HG03520 (cell line): ENCODE measurements around the gene RIN3.
"Not testable (repeated sequence)": the region's sequence is repeated elsewhere in the genome, so short reads cannot be mapped to it uniquely, and the experiment has no call there.

ENCODE experiments used
- ATAC-seq: cut with Tn5 transposase; IDR thresholded peaks from one replicate; pipeline ENCODE4 v1.9.1; 2021; ENCODE audit warnings: mild to moderate bottlenecking, moderate library complexity; ENCODE audit not compliant: unreplicated experiment

RIN3 gene

GRCh38 chr14:92659765-92660561 is 146.4 kb downstream of the RIN3 start:
- ATAC-seq = no peak

- ATAC-seq = no peak
Measured at GRCh38 chr14:92660571-92660970, 147.0 kb downstream of the RIN3 start.

- ATAC-seq = no peak
Measured at GRCh38 chr14:92663049-92663448, 149.5 kb downstream of the RIN3 start.

GRCh38 chr14:92665661-92666110 is 152.1 kb downstream of the RIN3 start:
- no peak for ATAC-seq

- ATAC-seq = no peak
Measured at GRCh38 chr14:92666251-92666650, 152.7 kb downstream of the RIN3 start.

- ATAC-seq = no peak
Measured at GRCh38 chr14:92668276-92668973, 154.8 kb downstream of the RIN3 start.

- ATAC-seq = no peak
Measured at GRCh38 chr14:92670160-92670559, 156.6 kb downstream of the RIN3 start.

GRCh38 chr14:92670643-92671366 is 157.2 kb downstream of the RIN3 start:
- ATAC-seq = no peak

GRCh38 chr14:92673601-92674150 is 160.1 kb downstream of the RIN3 start:
- ATAC-seq = no peak

GRCh38 chr14:92675421-92675820 is 161.8 kb downstream of the RIN3 start:
- ATAC-seq = no peak

GRCh38 chr14:92675976-92676375 is 162.4 kb downstream of the RIN3 start:
- ATAC-seq = no peak

- ATAC-seq = no peak
Measured at GRCh38 chr14:92676403-92677086, 163.0 kb downstream of the RIN3 start.

GRCh38 chr14:92677087-92677668 is 163.6 kb downstream of the RIN3 start:
- ATAC-seq = peak; percentile 72

- no peak for ATAC-seq
Measured at GRCh38 chr14:92677955-92678354, 164.4 kb downstream of the RIN3 start.

GRCh38 chr14:92678766-92679165 is 165.2 kb downstream of the RIN3 start:
- ATAC-seq = no peak

- ATAC-seq = no peak
Measured at GRCh38 chr14:92679246-92679645, 165.7 kb downstream of the RIN3 start.

GRCh38 chr14:92680330-92680729 is 166.7 kb downstream of the RIN3 start:
- ATAC-seq = not testable (repeated sequence)

- no peak for ATAC-seq
Measured at GRCh38 chr14:92680781-92681650, 167.4 kb downstream of the RIN3 start.

GRCh38 chr14:92683041-92683440 is 169.5 kb downstream of the RIN3 start:
- no peak for ATAC-seq
